Ovary (tissue), 9 donors: ENCODE data around the gene DNA2. TPM values are rescaled to one million over a fixed set of nuclear protein-coding genes. Genes with fewer than 3 reads are reported as not detected.

ENCODE experiments used
- DNase-seq, 5 donors: peaks; one replicate each; pipeline ENCODE4 v3.0.0-alpha.2; 2019 to 2020
- H3K27ac ChIP-seq, 2 donors: fragments of 200-600 bp; one replicate each; pipeline versions ENCODE4 v1.5.1 to v1.8.0; 2019 to 2022
- H3K27me3 ChIP-seq: fragments of 200-600 bp; one replicate; pipeline ENCODE4 v1.8.0; 2022
- H3K36me3 ChIP-seq: fragments of 200-600 bp; sonication (generic); one replicate; pipeline ENCODE4 v1.5.1; 2019
- H3K4me1 ChIP-seq: one replicate; pipeline ENCODE4 v1.8.1; 2013; ENCODE audit warnings: mild to moderate bottlenecking, moderate library complexity; ENCODE audit not compliant: insufficient read depth
- H3K4me3 ChIP-seq: fragments of 200-600 bp; sonication (generic); one replicate; pipeline ENCODE4 v1.5.1; 2017
- H3K9me3 ChIP-seq, 2 donors: fragments of 200-600 bp in 1 of 2; sonication (generic) in 1 of 2; one replicate each; pipeline versions ENCODE4 v1.5.1 to v1.8.1; 2013 to 2019; ENCODE audit warnings: mild to moderate bottlenecking in 1 of 2, moderate library complexity in 1 of 2
- CTCF ChIP-seq, 3 donors: fragments of 450-650 bp in 2 of 3; fragments of 200-600 bp in 1 of 3; IDR thresholded peaks; one replicate each; pipeline versions ENCODE4 v1.5.1 to v1.8.0; 2016 to 2022; ENCODE audit warnings: antibody characterized with exemption in 3 of 3, mild to moderate bottlenecking in 1 of 3
- EP300 ChIP-seq: sonication (generic); formaldehyde crosslinking; IDR thresholded peaks from one replicate; pipeline ENCODE4 v1.6.1; 2017; ENCODE audit warnings: antibody characterized with exemption
- POLR2A ChIP-seq: fragments of 450-650 bp; IDR thresholded peaks from one replicate; pipeline ENCODE4 v1.6.1; 2017; ENCODE audit warnings: antibody characterized with exemption, mild to moderate bottlenecking, moderate library complexity
- WGBS, 3 donors: extraction: QIAGEN DNeasy Blood & Tissue Kit in 1 of 3; methylation state at CpG; one replicate each; pipeline versions ENCODE4 v1.1.5 to v1.1.7; 2013 to 2017; 5-methylcytosine and 5-hydroxymethylcytosine counted together
- intact Hi-C, 4 donors: fragments of 100-400 bp; cut with DNase I; formaldehyde crosslinking; loops; one replicate each; pipeline versions ENCODE4 v1.11.0 to v1.15.1; 2022 to 2023
- polyA plus RNA-seq, 2 donors: library from polyadenylated mRNA; stranded (reverse); fragments of 200-250 nt in 1 of 2; fragments of 350-450 nt in 1 of 2; fragmentation: Illumina TruSeq in 1 of 2; extraction: RNeasy Lipid Tissue Mini Kit (QIAGEN cat#74804) in 1 of 2; gene quantifications; one replicate each; pipeline ENCODE4 v1.2.3, GENCODE V29; 2013 to 2014
- total RNA-seq, 7 donors: library from RNA; depleted of rRNA in 2 of 7; stranded (reverse); fragments of >200 nt in 2 of 7; fragmentation: NEBNext Ultra II Directional in 3 of 7; extraction: Animal tissue kit (Norgen Biotek cat#: 25700) in 3 of 7; gene quantifications; one replicate each; pipeline versions ENCODE4 v1.1.0 to v1.2.4, GENCODE V29; 2016 to 2023
- donor health status: DM: no; HTN: no; CAD: no; lungs with moderate emphysema.
- donor health status: DM: no; HTN: no; CAD: no.
- donor health status: Bipolar disorder and iron deficiency.
- donor health status: DM: yes; HTN: yes; CAD: no.
- donor health status: DM: no; HTN: no; CAD: no.
- donor health status: DM: yes; HTN: yes; CAD: no.

DNA2 gene
- total and polyA plus RNA-seq, 9 donors, result 1.0 to 3.8 (median 3.2) TPM

GRCh38 chr10:68397005-68397404, 74.8 kb downstream of the DNA2 start:
- H3K4me1 ChIP-seq, result no peaks in the 10 kb centered on the region
- intact Hi-C loops, result loop anchor here in 1 of 4 donors (10.0 kb wide), 1 partner anchor 368 kb away; no protein-coding TSS in a partner anchor
- WGBS, 3 donors, result 97 to 100% (median 97%) methylated on average over 1 of the region's 1 CpG
- TF ChIP-seq EP300 (no peak), POLR2A (no peak), CTCF (IDR thresholded peaks at IDR 0.05) (no peak)
- no peaks in the 10 kb centered on the region for H3K27me3 ChIP-seq
- DNase-seq, result no peak
- no peaks in the 10 kb centered on the region for H3K9me3 ChIP-seq
- H3K4me3 ChIP-seq, result no peak overlapping the region
- no peak overlapping the region for H3K27ac ChIP-seq
- no peaks in the 10 kb centered on the region for H3K36me3 ChIP-seq

DNA sequence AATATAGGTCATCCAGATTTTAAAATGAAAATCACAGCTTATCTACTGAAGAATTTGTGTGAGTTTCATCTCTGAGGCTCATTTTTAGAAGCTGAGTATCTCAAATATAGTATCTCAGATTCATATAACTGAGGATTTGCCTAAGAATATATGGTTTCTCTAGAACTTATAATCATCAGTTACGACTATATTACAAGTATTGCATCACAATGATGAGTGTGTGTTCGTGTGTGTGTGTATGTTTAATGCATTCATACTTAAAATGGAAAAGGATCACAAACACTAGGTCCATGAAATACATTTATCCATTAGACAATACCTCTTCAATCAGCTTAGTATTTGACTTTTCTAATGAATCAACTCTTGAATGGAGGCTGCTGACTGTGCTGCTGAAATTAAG, 86.0 kb downstream of the DNA2 start:
- no peak overlapping the region for H3K27ac ChIP-seq
- TF ChIP-seq EP300 (no peak), POLR2A (no peak), CTCF (IDR thresholded peaks at IDR 0.05) (no peak)
- no peaks in the 10 kb centered on the region for H3K36me3 ChIP-seq
- no peaks in the 10 kb centered on the region for H3K9me3 ChIP-seq
- intact Hi-C loops, result no loop called here
- WGBS, 3 donors, result 85 to 89% (median 88%) methylated on average over 2 of the region's 2 CpGs
- DNase-seq, result no peak
- H3K4me3 ChIP-seq, result no peak overlapping the region
- H3K27me3 ChIP-seq, result no peaks in the 10 kb centered on the region
- H3K4me1 ChIP-seq, result no peaks in the 10 kb centered on the region

GRCh38 chr10:68371604-68372003, 100.2 kb downstream of the DNA2 start:
- H3K27me3 ChIP-seq, result no peaks in the 10 kb centered on the region
- TF ChIP-seq EP300 (no peak), CTCF (IDR thresholded peaks at IDR 0.05) (no peak), POLR2A (no peak)
- H3K4me1 ChIP-seq, result no peaks in the 10 kb centered on the region
- H3K9me3 ChIP-seq, result peaks cover 0 to 5% of the 10 kb centered on the region in 2 donors
- H3K36me3 ChIP-seq, result no peaks in the 10 kb centered on the region
- no peak for DNase-seq
- intact Hi-C loops, result no loop called here
- H3K27ac ChIP-seq, result no peak overlapping the region
- H3K4me3 ChIP-seq, result no peak overlapping the region
- WGBS, 3 donors, result 80 to 97% (median 96%) methylated on average over 1 of the region's 1 CpG

DNA sequence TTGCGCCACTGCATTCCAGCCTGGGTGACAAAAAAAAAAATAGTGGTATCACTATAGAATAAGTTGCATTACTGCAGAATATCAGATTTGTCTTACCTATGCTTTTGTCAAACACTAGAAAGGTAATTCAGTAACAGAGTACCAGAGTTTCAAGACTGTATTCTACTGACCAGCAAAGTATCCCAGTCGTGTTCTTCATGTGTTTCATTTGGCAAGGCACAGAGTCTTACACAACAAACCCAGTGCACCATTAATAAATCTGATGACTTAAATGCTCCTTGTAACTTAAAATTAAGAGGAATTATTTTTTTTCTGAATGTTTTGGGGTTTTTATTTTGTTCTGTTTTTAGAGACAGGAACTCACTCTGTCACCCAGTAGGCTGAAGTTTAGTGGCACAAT, 104.7 kb downstream of the DNA2 start:
- WGBS, 3 donors, result 69 to 76% (median 73%) methylated on average over 2 of the region's 2 CpGs
- Histone ChIP-seq H3K36me3 (no peaks in the 10 kb centered on the region), H3K9me3 (peaks cover 0 to 5% of the 10 kb centered on the region in 2 donors), H3K4me3 (no peak overlapping the region), H3K27me3 (no peaks in the 10 kb centered on the region), H3K27ac (no peak overlapping the region), H3K4me1 (no peaks in the 10 kb centered on the region)
- intact Hi-C loops, result no loop called here
- TF ChIP-seq POLR2A (no peak), CTCF (IDR thresholded peaks at IDR 0.05) (no peak), EP300 (no peak)
- no peak for DNase-seq
